Astrocyte of the spinal cord (primary cell): ENCODE measurements around the gene SUN1.

Source experiments
- DNase-seq: peaks from one replicate; pipeline ENCODE4 v3.0.0; 2011; ENCODE audit warnings: low read depth, low spot score
- H3K4me3 ChIP-seq: 2 replicates; pipeline ENCODE4 v1.5.1; 2011; ENCODE audit warnings: low read depth, mild to moderate bottlenecking, low read length, moderate library complexity
- in situ Hi-C: cut with HindIII; loops from 2 replicates; pipeline ENCODE4 v1.10.0; 2017; ENCODE audit warnings: low sequenced_read_pairs
- TF ChIP-seq, protein P1 (sequence below): IDR thresholded peaks from 2 replicates; pipeline ENCODE4 v1.5.1; 2012; ENCODE audit warnings: low read depth, mild to moderate bottlenecking, low read length, inconsistent platforms

The SUN1 gene

DNA sequence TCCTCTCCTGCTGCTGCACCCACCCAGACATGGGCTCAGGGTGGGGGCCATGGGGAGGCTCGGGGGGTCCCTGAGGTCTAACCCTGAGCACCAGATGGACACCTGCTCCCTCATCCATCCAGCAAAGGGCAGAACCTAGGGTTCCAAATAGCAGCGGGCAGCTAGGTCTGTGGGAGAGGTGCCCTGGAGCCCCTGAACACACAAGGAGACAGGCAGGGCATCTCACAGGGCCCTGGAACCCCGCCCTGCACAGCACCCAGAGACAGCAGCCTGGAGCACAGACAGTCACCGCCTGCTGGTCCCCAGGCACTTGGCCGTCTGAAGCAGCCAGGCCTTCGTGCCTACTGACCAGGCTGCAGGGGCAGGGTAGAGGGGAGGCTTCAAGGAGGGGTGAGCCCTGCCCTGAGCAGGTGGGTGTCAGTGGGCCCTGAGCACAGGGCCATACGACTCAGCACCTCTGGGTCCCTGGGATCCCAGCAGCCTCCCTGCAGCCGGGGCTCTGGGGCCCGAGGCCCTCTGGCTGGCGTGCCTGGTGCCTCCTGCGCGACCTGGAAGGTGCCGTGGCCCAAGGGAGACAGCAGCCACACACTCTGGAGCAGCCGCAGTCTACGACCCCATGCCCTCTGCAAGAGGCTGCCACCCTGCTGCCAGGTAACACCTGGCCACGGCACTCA lies 82.4 kb downstream of the SUN1 start:
- in situ Hi-C loops: no loop called here
- TF ChIP-seq, protein P1, sequence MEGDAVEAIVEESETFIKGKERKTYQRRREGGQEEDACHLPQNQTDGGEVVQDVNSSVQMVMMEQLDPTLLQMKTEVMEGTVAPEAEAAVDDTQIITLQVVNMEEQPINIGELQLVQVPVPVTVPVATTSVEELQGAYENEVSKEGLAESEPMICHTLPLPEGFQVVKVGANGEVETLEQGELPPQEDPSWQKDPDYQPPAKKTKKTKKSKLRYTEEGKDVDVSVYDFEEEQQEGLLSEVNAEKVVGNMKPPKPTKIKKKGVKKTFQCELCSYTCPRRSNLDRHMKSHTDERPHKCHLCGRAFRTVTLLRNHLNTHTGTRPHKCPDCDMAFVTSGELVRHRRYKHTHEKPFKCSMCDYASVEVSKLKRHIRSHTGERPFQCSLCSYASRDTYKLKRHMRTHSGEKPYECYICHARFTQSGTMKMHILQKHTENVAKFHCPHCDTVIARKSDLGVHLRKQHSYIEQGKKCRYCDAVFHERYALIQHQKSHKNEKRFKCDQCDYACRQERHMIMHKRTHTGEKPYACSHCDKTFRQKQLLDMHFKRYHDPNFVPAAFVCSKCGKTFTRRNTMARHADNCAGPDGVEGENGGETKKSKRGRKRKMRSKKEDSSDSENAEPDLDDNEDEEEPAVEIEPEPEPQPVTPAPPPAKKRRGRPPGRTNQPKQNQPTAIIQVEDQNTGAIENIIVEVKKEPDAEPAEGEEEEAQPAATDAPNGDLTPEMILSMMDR: no peak
- no peak overlapping the region for H3K4me3 ChIP-seq
- no peak for DNase-seq

DNA sequence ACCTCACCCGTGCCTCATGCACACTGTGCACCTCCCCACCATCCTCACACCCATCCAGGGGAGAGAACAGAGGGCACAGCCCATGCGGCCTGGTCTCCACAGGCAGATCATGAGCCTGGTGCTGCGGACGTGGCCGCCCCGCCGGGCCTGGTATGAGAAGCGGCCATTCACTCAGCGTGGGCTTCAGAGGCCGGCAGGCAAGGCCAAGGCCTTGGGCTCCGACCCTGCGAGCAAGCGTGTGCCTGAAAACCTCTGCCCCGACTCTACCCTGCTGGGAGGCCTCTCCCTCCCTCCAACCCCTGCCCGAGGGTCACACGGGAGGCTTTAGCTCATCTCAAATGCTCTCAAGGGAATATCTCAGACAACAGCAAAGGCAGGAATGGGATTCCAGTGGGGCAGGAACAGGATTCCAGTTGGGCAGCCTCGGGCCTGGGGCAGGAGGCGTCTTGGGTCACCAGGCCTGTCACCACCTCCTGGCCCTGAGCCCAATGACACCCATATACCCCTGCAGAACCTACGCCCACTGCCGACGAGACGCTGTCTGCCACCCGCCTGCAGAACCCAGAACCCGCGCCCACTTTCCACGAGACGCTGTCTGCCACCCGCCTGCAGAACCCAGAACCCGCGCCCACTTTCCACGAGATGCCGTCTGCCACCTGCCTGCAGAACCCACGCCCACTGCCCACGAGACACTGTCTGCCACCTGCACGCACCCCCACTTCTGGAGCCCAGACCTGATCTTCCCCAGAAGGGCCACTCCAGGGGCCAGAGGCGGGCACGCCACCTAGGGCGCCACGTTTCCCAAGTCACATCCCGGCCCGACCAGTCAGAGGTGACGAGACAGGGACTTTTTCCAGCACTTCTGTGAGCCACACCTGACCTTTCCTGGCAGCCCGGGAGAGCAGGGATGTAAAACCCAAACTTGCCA lies 83.3 kb downstream of the SUN1 start:
- TF ChIP-seq, protein P1: no peak
- no peak for DNase-seq
- H3K4me3 ChIP-seq: no peak overlapping the region
- in situ Hi-C loops: no loop called here

DNA sequence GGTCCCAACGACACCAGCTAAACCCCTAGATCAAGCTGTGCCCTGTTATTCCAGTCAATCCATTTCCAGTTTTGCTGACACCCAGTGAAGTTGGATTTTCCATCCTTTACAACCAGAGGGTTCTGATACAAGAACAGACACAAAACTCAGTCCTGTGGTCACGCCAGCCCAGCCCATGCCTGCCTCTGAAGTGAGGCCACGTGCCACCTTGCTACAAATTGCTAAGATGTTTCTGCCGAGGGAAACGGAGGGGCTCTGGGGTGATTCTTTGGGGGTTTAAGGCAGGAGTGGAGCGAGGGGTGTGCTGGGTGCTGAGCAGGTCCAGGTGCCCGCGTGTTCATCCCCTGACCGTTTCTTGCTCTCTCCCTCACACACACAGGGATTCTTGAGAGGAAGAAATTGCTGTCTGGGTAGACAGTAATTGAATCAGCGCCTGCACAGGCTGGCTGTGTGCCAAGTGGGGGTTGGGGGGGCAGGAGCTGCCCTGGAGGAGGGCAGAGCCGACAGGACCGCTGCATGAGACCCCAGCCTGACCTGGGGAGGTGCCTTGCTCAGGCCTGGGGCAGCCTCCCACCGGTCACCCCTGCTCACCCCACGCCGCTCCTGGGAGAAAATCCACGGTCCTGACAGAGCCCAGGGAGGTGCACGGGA lies 84.1 kb downstream of the SUN1 start:
- TF ChIP-seq, protein P1: no peak
- H3K4me3 ChIP-seq: no peak overlapping the region
- no peak for DNase-seq
- in situ Hi-C loops: no loop called here

DNA sequence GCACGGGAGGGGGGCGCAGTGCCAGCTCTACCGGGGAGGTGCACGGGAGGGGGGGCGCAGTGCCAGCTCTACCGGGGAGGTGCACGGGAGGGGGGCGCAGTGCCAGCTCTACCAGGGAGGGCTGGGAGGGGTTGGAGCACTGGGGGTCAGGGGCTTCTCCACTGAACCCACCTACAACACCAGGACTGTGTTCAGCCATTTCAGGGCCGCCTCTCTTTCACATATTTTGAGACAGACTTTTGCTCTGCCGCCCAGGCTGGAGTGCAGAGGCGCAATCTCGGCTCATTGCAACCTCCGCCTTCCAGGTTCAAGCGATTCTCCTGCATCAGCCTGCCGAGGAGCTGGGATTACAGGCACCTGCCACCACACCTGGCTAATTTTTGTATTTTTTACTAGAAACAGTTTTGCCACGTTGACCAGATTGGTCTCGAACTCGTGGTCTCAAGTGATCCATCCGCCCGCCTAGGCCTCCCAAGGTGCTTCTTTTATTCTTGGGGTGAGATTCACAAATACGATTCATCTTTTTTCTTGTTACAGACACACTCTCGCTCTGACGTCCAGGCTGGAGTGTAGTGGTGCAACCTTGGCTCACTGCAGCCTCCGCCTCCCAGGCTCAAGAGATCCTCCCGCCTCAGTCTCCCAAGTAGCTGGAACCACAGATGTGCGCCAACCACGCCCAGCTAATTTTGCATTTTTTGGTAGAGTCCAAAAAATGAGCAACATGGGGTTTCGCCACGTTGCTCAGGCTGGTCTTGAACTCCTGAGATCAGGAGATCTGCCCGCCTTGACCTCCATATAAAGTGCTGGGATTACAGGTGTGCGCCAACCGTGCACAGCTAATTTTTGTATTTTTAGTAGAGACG lies 85.2 kb downstream of the SUN1 start:
- in situ Hi-C loops: no loop called here
- no peak for DNase-seq
- H3K4me3 ChIP-seq: no peak overlapping the region
- TF ChIP-seq, protein P1: no peak

DNA sequence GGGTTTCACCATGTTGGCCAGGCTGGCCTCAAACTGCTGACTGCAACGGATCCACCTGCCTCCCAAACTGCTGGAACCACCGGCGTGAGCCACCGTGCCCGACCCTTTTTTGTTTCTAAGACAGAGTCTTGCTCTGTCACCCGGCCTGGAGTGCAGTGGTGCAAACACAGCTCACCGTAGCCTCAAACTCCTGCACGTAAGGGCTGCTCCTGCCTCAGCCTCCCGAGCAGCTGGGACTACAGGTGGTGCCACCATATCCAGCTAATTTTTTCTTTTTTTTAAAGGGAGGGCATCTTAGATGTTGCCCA lies 85.8 kb downstream of the SUN1 start:
- in situ Hi-C loops: no loop called here
- TF ChIP-seq, protein P1: no peak
- H3K4me3 ChIP-seq: no peak overlapping the region
- DNase-seq: no peak
